Measurements from ENCODE around the gene AK5. TPM values are rescaled to one million over a fixed set of nuclear protein-coding genes. Genes with fewer than 3 reads are reported as not detected.

Gene AK5
- total and polyA plus RNA-seq, 5 experiments from 2014 or later: 35.9 to 58.9 (median 42.9) TPM

- Mint-ChIP-seq H3K36me3 (no peaks in the 10 kb centered on the region), H3K27ac (no peak overlapping the region), H3K27me3 (peaks cover 0 to 6% (median 0%) of the 10 kb centered on the region in 5 donors), H3K9me3 (no peaks in the 10 kb centered on the region), H3K4me1 (peaks cover 0 to 2% (median 0%) of the 10 kb centered on the region in 4 donors), H3K4me3 (no peak overlapping the region)
- POLR2A ChIA-PET: no interaction called here
- ATAC-seq (no peak), DNase-seq (no peak)
These were observed 9.8 kb upstream of the AK5 start for GRCh38 chr1:77271852-77272580.

DNA sequence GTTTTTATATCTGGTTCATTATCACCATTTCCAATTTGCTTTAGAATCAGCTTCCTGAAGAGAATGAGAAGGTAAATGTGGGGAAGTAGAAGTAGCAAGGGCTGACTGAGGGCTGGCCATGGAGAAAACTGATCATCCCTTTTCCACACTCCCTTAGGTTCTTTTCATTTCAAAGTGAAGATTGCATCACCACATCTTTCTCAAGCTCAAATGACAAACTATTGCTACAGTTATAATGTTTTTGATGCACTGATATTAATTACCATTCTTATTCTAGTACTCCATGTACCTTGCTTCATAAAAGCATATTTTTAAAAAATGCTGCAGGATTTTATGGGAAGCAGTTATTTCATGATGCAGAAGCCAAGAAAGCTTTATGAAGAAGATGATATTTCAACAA lies 7.9 kb upstream of the AK5 start:
- H3K9me3 Mint-ChIP-seq: no peaks in the 10 kb centered on the region
- POLR2A ChIA-PET: no interaction called here
- no peak for DNase-seq
- no peak overlapping the region for H3K4me3 Mint-ChIP-seq
- peaks cover 0 to 6% (median 0%) of the 10 kb centered on the region in 5 donors for H3K27me3 Mint-ChIP-seq
- no peaks in the 10 kb centered on the region for H3K36me3 Mint-ChIP-seq
- no peak overlapping the region for H3K27ac Mint-ChIP-seq
- no peak for ATAC-seq
- peaks cover 3 to 8% (median 4%) of the 10 kb centered on the region in 4 donors for H3K4me1 Mint-ChIP-seq

DNA sequence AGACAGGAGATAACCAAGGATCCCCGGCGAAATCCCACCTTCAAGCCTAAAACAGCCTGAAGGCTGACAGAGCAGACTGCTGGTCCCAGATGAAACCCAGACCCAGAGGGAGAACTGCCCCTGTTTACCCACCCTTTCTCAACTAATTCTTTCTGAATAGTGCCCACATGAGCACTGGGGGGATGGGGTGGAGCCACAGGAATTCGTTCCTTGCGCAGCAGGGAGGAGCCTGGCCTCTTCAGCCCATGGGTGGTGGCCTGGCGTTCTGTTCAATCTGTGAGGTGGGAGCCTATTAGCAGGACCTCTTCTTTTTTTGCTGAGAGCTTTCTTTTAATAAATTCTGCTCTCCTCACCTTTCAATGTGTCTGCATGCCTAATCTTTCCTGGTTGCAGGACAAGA lies 6.6 kb upstream of the AK5 start:
- Mint-ChIP-seq H3K4me1 (peaks cover 12 to 18% (median 14%) of the 10 kb centered on the region in 4 donors), H3K9me3 (no peaks in the 10 kb centered on the region), H3K27ac (peak overlapping the region in 1 of 10 donors; percentile 34), H3K27me3 (peaks cover 0 to 6% (median 0%) of the 10 kb centered on the region in 5 donors), H3K4me3 (no peak overlapping the region), H3K36me3 (no peaks in the 10 kb centered on the region)
- POLR2A ChIA-PET: no interaction called here
- ATAC-seq: no peak
- no peak for DNase-seq

GRCh38 chr1:77276941-77277340 lies 4.9 kb upstream of the AK5 start:
- peaks cover 0 to 12% (median 0%) of the 10 kb centered on the region in 5 donors for H3K27me3 Mint-ChIP-seq
- POLR2A ChIA-PET: no interaction called here
- ATAC-seq (no peak), DNase-seq (no peak)
- H3K27ac Mint-ChIP-seq: no peak overlapping the region
- H3K9me3 Mint-ChIP-seq: no peaks in the 10 kb centered on the region
- H3K4me1 Mint-ChIP-seq: peaks cover 24 to 32% (median 27%) of the 10 kb centered on the region in 4 donors
- no peaks in the 10 kb centered on the region for H3K36me3 Mint-ChIP-seq
- no peak overlapping the region for H3K4me3 Mint-ChIP-seq

DNA sequence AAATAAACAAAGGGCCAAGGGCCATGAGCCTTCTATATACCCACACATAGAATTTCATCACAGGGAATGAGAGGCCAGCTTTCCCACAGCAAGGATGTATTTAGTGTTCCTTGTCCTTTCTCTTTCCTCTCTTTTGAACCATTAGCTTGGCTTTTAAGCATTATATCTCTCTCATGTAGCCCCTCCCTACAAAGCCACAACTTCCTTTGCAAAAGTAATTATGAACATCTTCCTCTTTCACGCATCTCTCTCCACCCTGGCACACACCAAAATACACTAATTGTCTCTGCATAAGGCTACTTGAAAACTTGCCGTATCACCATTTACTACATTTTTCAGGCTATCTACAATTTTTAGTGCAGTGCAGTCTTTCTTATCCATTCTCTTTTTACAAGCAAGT lies 1.9 kb upstream of the AK5 start:
- Mint-ChIP-seq H3K9me3 (no peaks in the 10 kb centered on the region), H3K4me3 (peak overlapping the region; percentile 25 to 87 (median 66)), H3K4me1 (peaks cover 26 to 55% (median 46%) of the 10 kb centered on the region in 4 donors), H3K36me3 (peaks cover 0 to under 1% (median 0%) of the 10 kb centered on the region in 3 donors), H3K27ac (peak overlapping the region in 9 of 10 donors; percentile 0 to 79 (median 35)), H3K27me3 (peaks cover 0 to 19% (median 0%) of the 10 kb centered on the region in 5 donors)
- ATAC-seq (peak in 1 of 2 donors; percentile 34), DNase-seq (peak in 2 of 10 donors; percentile 34)
- POLR2A ChIA-PET: interaction anchor here (0.5 to 2.7 kb wide), 6 partner anchors 15 to 61 kb away, joined by 3 to 29 read pairs (median 6); partner anchors contain the start of gene PIGK

- H3K4me3 Mint-ChIP-seq: peak overlapping the region; percentile 32 to 87 (median 66)
- POLR2A ChIA-PET: interaction anchor here (0.6 to 2.7 kb wide), 10 partner anchors 11 to 154 kb away, joined by 3 to 29 read pairs (median 5); no protein-coding TSS in a partner anchor
- peaks cover 0 to 7% (median 0%) of the 10 kb centered on the region in 3 donors for H3K36me3 Mint-ChIP-seq
- no peak for DNase-seq
- peak overlapping the region in 9 of 10 donors; percentile 35 to 89 (median 74) for H3K27ac Mint-ChIP-seq
- peaks cover 0 to 25% (median 0%) of the 10 kb centered on the region in 5 donors for H3K27me3 Mint-ChIP-seq
- no peaks in the 10 kb centered on the region for H3K9me3 Mint-ChIP-seq
- peaks cover 26 to 59% (median 47%) of the 10 kb centered on the region in 4 donors for H3K4me1 Mint-ChIP-seq
- no peak for ATAC-seq
These were observed 857 bp upstream of the AK5 start for GRCh38 chr1:77280962-77281361.

- POLR2A ChIA-PET: interaction anchor here (0.5 to 2.7 kb wide), 21 partner anchors 13 to 253 kb away, joined by 3 to 29 read pairs (median 4); no protein-coding TSS in a partner anchor
- DNase-seq (peak in 9 of 10 donors; percentile 4 to 71 (median 42)), ATAC-seq (peak; percentile 66 to 76)
- Mint-ChIP-seq H3K27me3 (peaks cover 0 to 25% (median 0%) of the 10 kb centered on the region in 5 donors), H3K27ac (peak overlapping the region in 9 of 10 donors; percentile 31 to 91 (median 81)), H3K9me3 (no peaks in the 10 kb centered on the region), H3K4me3 (peak overlapping the region; percentile 64 to 94 (median 90)), H3K36me3 (peaks cover 0 to 11% (median 0%) of the 10 kb centered on the region in 3 donors), H3K4me1 (peaks cover 26 to 59% (median 48%) of the 10 kb centered on the region in 4 donors)
These were observed 507 bp downstream of the AK5 start for GRCh38 chr1:77282187-77282865.

DNA sequence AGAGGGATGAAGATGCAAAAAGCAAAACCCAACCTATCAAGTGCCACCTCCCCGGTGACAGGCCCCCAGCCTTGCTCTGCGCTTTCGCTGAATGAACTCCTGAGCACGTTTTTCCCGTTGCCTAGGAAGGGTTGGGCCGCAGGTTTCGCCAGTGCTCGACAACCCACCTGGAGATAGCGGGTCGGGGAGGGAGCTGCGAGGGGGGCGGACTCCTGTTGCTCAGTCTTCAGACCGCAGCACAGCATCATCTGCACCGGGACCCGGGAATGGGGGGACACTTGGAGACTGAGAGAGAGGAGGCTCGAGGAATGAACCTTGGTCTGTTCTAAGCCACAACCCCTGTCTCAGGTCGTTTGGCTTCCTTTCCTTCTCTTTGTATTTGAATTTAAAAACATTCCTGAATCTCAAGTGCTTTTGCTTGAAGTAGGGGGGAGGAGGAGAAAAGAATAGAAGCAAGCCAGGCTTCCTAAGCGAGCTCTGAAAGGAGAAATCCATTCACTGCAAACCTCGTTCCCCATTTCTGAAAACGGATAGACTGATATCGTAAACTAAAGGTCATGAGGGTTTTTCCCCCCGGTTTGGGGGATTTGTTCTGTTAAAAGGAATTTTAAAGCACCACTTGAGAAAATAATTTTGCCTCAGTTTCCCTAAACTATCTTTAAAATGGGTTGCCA lies 1.2 kb downstream of the AK5 start:
- Mint-ChIP-seq H3K27ac (peak overlapping the region in 9 of 10 donors; percentile 54 to 91 (median 81)), H3K9me3 (no peaks in the 10 kb centered on the region), H3K4me1 (peaks cover 26 to 62% (median 49%) of the 10 kb centered on the region in 4 donors), H3K36me3 (peaks cover 0 to 18% (median 0%) of the 10 kb centered on the region in 3 donors), H3K4me3 (peak overlapping the region; percentile 64 to 94 (median 90)), H3K27me3 (peaks cover 0 to 25% (median 0%) of the 10 kb centered on the region in 5 donors)
- peak; percentile 17 to 30 for ATAC-seq
- POLR2A ChIA-PET: interaction anchor here (1.0 to 2.7 kb wide), 6 partner anchors 24 to 166 kb away, joined by 3 to 29 read pairs (median 8); no protein-coding TSS in a partner anchor
- DNase-seq: peak in 6 of 10 donors; percentile 15 to 33 (median 22)

- H3K4me1 Mint-ChIP-seq: peaks cover 25 to 56% (median 49%) of the 10 kb centered on the region in 4 donors
- POLR2A ChIA-PET: interaction anchor here (1.0 to 1.1 kb wide), 2 partner anchors 24 to 399 kb away, joined by 3 to 5 read pairs; no protein-coding TSS in a partner anchor
- H3K36me3 Mint-ChIP-seq: peaks cover 0 to 26% (median 8%) of the 10 kb centered on the region in 3 donors
- DNase-seq (no peak), ATAC-seq (no peak)
- no peaks in the 10 kb centered on the region for H3K9me3 Mint-ChIP-seq
- H3K27ac Mint-ChIP-seq: peak overlapping the region in 3 of 10 donors; percentile 4 to 55 (median 6)
- H3K27me3 Mint-ChIP-seq: peaks cover 0 to 25% (median 0%) of the 10 kb centered on the region in 5 donors
- peak overlapping the region; percentile 64 to 94 (median 90) for H3K4me3 Mint-ChIP-seq
These were observed 2.0 kb downstream of the AK5 start for GRCh38 chr1:77283701-77284425.

DNA sequence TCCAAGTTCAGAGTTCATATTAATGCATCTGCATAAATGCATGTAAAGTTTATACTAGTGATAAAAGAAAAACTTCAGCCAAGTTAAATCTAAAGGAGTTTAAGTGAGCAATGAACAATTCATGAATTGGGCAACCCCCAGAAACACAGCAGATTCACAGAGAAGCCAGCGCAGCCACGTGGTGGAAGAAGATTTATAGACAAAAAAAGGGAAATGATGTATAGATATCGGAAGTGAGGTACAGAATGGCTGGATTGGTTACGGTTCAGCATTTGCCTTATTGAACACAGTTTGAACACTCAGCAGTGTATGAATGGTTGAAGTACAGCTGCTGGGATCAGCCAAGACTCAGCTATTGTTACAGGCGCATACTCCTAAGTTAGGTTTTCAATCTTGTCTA lies 5.7 kb downstream of the AK5 start:
- Mint-ChIP-seq H3K4me3 (peak overlapping the region in 1 of 10 donors; percentile 12), H3K4me1 (peaks cover 4 to 31% (median 26%) of the 10 kb centered on the region in 4 donors), H3K9me3 (no peaks in the 10 kb centered on the region), H3K36me3 (peaks cover 0 to 36% (median 21%) of the 10 kb centered on the region in 3 donors), H3K27ac (no peak overlapping the region), H3K27me3 (peaks cover 0 to 19% (median 0%) of the 10 kb centered on the region in 5 donors)
- POLR2A ChIA-PET: no interaction called here
- ATAC-seq (no peak), DNase-seq (no peak)

- H3K36me3 Mint-ChIP-seq: peaks cover 0 to 36% (median 21%) of the 10 kb centered on the region in 3 donors
- DNase-seq (no peak), ATAC-seq (no peak)
- no peak overlapping the region for H3K27ac Mint-ChIP-seq
- peaks cover 0 to 17% (median 0%) of the 10 kb centered on the region in 5 donors for H3K27me3 Mint-ChIP-seq
- no peaks in the 10 kb centered on the region for H3K9me3 Mint-ChIP-seq
- no peak overlapping the region for H3K4me3 Mint-ChIP-seq
- POLR2A ChIA-PET: no interaction called here
- H3K4me1 Mint-ChIP-seq: peaks cover 2 to 24% (median 20%) of the 10 kb centered on the region in 4 donors
These were observed 6.5 kb downstream of the AK5 start for GRCh38 chr1:77288275-77288674.

Data from naive thymus-derived CD8-positive, alpha-beta T cell (primary cell).